ENCODE data around the gene GHRL. TPM values are rescaled to one million over a fixed set of nuclear protein-coding genes. Genes with fewer than 3 reads are reported as not detected.
A peak's percentile ranks its signal among the peaks of the same experiment; 100 is the strongest.

The GHRL gene
- total RNA-seq, 5 donors from 2014 or later (not counting 1 experiment from before 2014, with no cell fraction given) = 0.29 to 1.7 (median 0.61) TPM; not detected in 1

GRCh38 chr3:10289787-10290355 lies 2.9 kb downstream of the GHRL start:
- Mint-ChIP-seq H3K9me3 (no peaks in the 10 kb centered on the region), H3K27me3 (no peaks in the 10 kb centered on the region), H3K4me3 (no peak overlapping the region), H3K4me1 (peaks cover 16 to 27% (median 25%) of the 10 kb centered on the region in 3 donors), H3K36me3 (peaks cover 20% of the 10 kb centered on the region), H3K27ac (no peak overlapping the region)
- DNase-seq (no peak), ATAC-seq (replicated peaks in 1 of 4) (no peak)
- Histone ChIP-seq H3K36me3 (ENCODE audit: control insufficient read depth in 2 of 2, extremely low read depth in 1 of 2, insufficient read depth in 1 of 2, low read length in 1 of 2) (peaks cover 13 to 35% of the 10 kb centered on the region in 2 donors), H3K27ac (ENCODE audit: low read length) (no peak overlapping the region), H3K9me3 (no peaks in the 10 kb centered on the region), H3K4me3 (ENCODE audit: control insufficient read depth in 1 of 2, extremely low read depth in 1 of 2, low read length in 1 of 2) (no peak overlapping the region), H3K27me3 (replicated peaks in 1 of 2; ENCODE audit: control insufficient read depth in 2 of 2, extremely low read depth in 1 of 2, insufficient read depth in 2 of 2, low read length in 1 of 2) (no peaks in the 10 kb centered on the region), H3K4me1 (ENCODE audit: control insufficient read depth in 1 of 2, extremely low read depth in 1 of 2, insufficient read depth in 2 of 2, low read length in 2 of 2) (peaks cover 0 to 10% of the 10 kb centered on the region in 2 experiments)
- POLR2A ChIA-PET = interaction anchor here in 1 of 2 donors (0.6 kb wide), 1 partner anchor 1327 kb away, joined by 3 read pairs; the partner anchor contains the start of gene RAD18
- WGBS (ENCODE audit: insufficient coverage) = 90% methylated on average over 8 of the region's 9 CpGs
- CTCF ChIA-PET = interaction anchor here in 1 of 2 donors (0.8 kb wide), 1 partner anchor 26 kb away, joined by 3 read pairs; no protein-coding TSS in a partner anchor

GRCh38 chr3:10289077-10289476 lies 3.7 kb downstream of the GHRL start:
- no peak overlapping the region for H3K27ac Mint-ChIP-seq

GRCh38 chr3:10288575-10288960 lies 4.2 kb downstream of the GHRL start:
- no peaks in the 10 kb centered on the region for H3K9me3 ChIP-seq
- no peak overlapping the region for H3K27ac ChIP-seq (ENCODE audit: low read length)
- peaks cover 16 to 40% of the 10 kb centered on the region in 2 donors for H3K36me3 ChIP-seq (ENCODE audit: control insufficient read depth in 2 of 2, extremely low read depth in 1 of 2, insufficient read depth in 1 of 2, low read length in 1 of 2)
- WGBS (ENCODE audit: insufficient coverage) = 96% methylated on average over 11 of the region's 11 CpGs
- no peaks in the 10 kb centered on the region for H3K27me3 ChIP-seq (replicated peaks in 1 of 2; ENCODE audit: control insufficient read depth in 2 of 2, extremely low read depth in 1 of 2, insufficient read depth in 2 of 2, low read length in 1 of 2)
- Mint-ChIP-seq H3K27ac (no peak overlapping the region), H3K9me3 (no peaks in the 10 kb centered on the region), H3K4me3 (no peak overlapping the region), H3K27me3 (no peaks in the 10 kb centered on the region), H3K4me1 (peaks cover 29 to 36% (median 32%) of the 10 kb centered on the region in 3 donors), H3K36me3 (peaks cover 16% of the 10 kb centered on the region)
- no peak overlapping the region for H3K4me3 ChIP-seq (ENCODE audit: control insufficient read depth in 1 of 2, extremely low read depth in 1 of 2, low read length in 1 of 2)
- ChIA-PET POLR2A (no interaction called here), CTCF (no interaction called here)
- H3K4me1 ChIP-seq (ENCODE audit: control insufficient read depth in 1 of 2, extremely low read depth in 1 of 2, insufficient read depth in 2 of 2, low read length in 2 of 2) = peaks cover 3 to 24% of the 10 kb centered on the region in 2 experiments
- ATAC-seq (replicated peaks in 1 of 4) (no peak), DNase-seq (no peak)

More at GRCh38 chr3:10289077-10289476, 3.7 kb downstream of the GHRL start:
- no peak for DNase-seq
- H3K36me3 Mint-ChIP-seq = peaks cover 15% of the 10 kb centered on the region
- no peak for ATAC-seq (replicated peaks in 1 of 4)
- no peaks in the 10 kb centered on the region for H3K27me3 Mint-ChIP-seq
- H3K4me3 Mint-ChIP-seq = no peak overlapping the region
- Histone ChIP-seq H3K27me3 (replicated peaks in 1 of 2; ENCODE audit: control insufficient read depth in 2 of 2, extremely low read depth in 1 of 2, insufficient read depth in 2 of 2, low read length in 1 of 2) (no peaks in the 10 kb centered on the region), H3K36me3 (ENCODE audit: control insufficient read depth in 2 of 2, extremely low read depth in 1 of 2, insufficient read depth in 1 of 2, low read length in 1 of 2) (peaks cover 13 to 35% of the 10 kb centered on the region in 2 donors), H3K4me3 (ENCODE audit: control insufficient read depth in 1 of 2, extremely low read depth in 1 of 2, low read length in 1 of 2) (no peak overlapping the region), H3K4me1 (ENCODE audit: control insufficient read depth in 1 of 2, extremely low read depth in 1 of 2, insufficient read depth in 2 of 2, low read length in 2 of 2) (peaks cover 0 to 18% of the 10 kb centered on the region in 2 experiments), H3K27ac (ENCODE audit: low read length) (no peak overlapping the region), H3K9me3 (no peaks in the 10 kb centered on the region)
- no peaks in the 10 kb centered on the region for H3K9me3 Mint-ChIP-seq
- peaks cover 24 to 32% (median 30%) of the 10 kb centered on the region in 3 donors for H3K4me1 Mint-ChIP-seq
- CTCF ChIA-PET = no interaction called here
- POLR2A ChIA-PET = no interaction called here
- 100% methylated on average over 3 of the region's 9 CpGs for WGBS (ENCODE audit: insufficient coverage)

- H3K4me1 ChIP-seq (ENCODE audit: control insufficient read depth in 1 of 2, extremely low read depth in 1 of 2, insufficient read depth in 2 of 2, low read length in 2 of 2) = peaks cover 3 to 26% of the 10 kb centered on the region in 2 experiments
- H3K27me3 ChIP-seq (replicated peaks in 1 of 2; ENCODE audit: control insufficient read depth in 2 of 2, extremely low read depth in 1 of 2, insufficient read depth in 2 of 2, low read length in 1 of 2) = no peaks in the 10 kb centered on the region
- Mint-ChIP-seq H3K27me3 (no peaks in the 10 kb centered on the region), H3K4me1 (peaks cover 31 to 39% (median 35%) of the 10 kb centered on the region in 3 donors), H3K4me3 (no peak overlapping the region), H3K36me3 (peaks cover 19% of the 10 kb centered on the region), H3K9me3 (no peaks in the 10 kb centered on the region), H3K27ac (no peak overlapping the region)
- peaks cover 19 to 44% of the 10 kb centered on the region in 2 donors for H3K36me3 ChIP-seq (ENCODE audit: control insufficient read depth in 2 of 2, extremely low read depth in 1 of 2, insufficient read depth in 1 of 2, low read length in 1 of 2)
- ChIA-PET POLR2A (no interaction called here), CTCF (interaction anchor here in 1 of 2 donors (0.6 to 2.4 kb wide), 5 partner anchors 27 to 553 kb away, joined by 3 to 16 read pairs (median 4); partner anchors contain the start of gene CRELD1)
- H3K9me3 ChIP-seq = no peaks in the 10 kb centered on the region
- ATAC-seq (replicated peaks in 1 of 4) (no peak), DNase-seq (no peak)
- WGBS (ENCODE audit: insufficient coverage) = 97% methylated on average over 9 of the region's 12 CpGs
- no peak overlapping the region for H3K4me3 ChIP-seq (ENCODE audit: control insufficient read depth in 1 of 2, extremely low read depth in 1 of 2, low read length in 1 of 2)
- no peak overlapping the region for H3K27ac ChIP-seq (ENCODE audit: low read length)
Measured at GRCh38 chr3:10287936-10288574, 4.7 kb downstream of the GHRL start.

GRCh38 chr3:10286596-10287295 lies 6.0 kb downstream of the GHRL start:
- ChIA-PET POLR2A (interaction anchor here (0.5 to 1.0 kb wide), 2 partner anchors 15 to 95 kb away, joined by 3 read pairs; no protein-coding TSS in a partner anchor), CTCF (interaction anchor here in 1 of 2 donors (0.5 to 2.4 kb wide), 9 partner anchors 13 to 580 kb away, joined by 3 to 16 read pairs (median 3); partner anchors contain the start of gene CRELD1)
- H3K27ac Mint-ChIP-seq = peak overlapping the region in 1 of 2 donors; percentile 65

GRCh38 chr3:10286133-10286524 lies 6.6 kb downstream of the GHRL start:
- Histone ChIP-seq H3K27me3 (replicated peaks in 1 of 2; ENCODE audit: control insufficient read depth in 2 of 2, extremely low read depth in 1 of 2, insufficient read depth in 2 of 2, low read length in 1 of 2) (no peaks in the 10 kb centered on the region), H3K9me3 (no peaks in the 10 kb centered on the region), H3K27ac (ENCODE audit: low read length) (no peak overlapping the region), H3K4me3 (ENCODE audit: control insufficient read depth in 1 of 2, extremely low read depth in 1 of 2, low read length in 1 of 2) (no peak overlapping the region), H3K4me1 (ENCODE audit: control insufficient read depth in 1 of 2, extremely low read depth in 1 of 2, insufficient read depth in 2 of 2, low read length in 2 of 2) (peaks cover 3 to 18% of the 10 kb centered on the region in 2 experiments), H3K36me3 (ENCODE audit: control insufficient read depth in 2 of 2, extremely low read depth in 1 of 2, insufficient read depth in 1 of 2, low read length in 1 of 2) (peaks cover 19 to 46% of the 10 kb centered on the region in 2 donors)
- DNase-seq (no peak), ATAC-seq (replicated peaks in 1 of 4) (no peak)
- Mint-ChIP-seq H3K27me3 (no peaks in the 10 kb centered on the region), H3K9me3 (no peaks in the 10 kb centered on the region), H3K4me1 (peaks cover 22 to 35% (median 25%) of the 10 kb centered on the region in 3 donors), H3K36me3 (peaks cover 19% of the 10 kb centered on the region), H3K27ac (no peak overlapping the region), H3K4me3 (no peak overlapping the region)
- CTCF ChIA-PET = interaction anchor here in 1 of 2 donors (0.6 to 2.4 kb wide), 5 partner anchors 24 to 353 kb away, joined by 3 to 16 read pairs (median 3); partner anchors contain the start of gene CRELD1
- POLR2A ChIA-PET = interaction anchor here (0.5 to 1.0 kb wide), 2 partner anchors 16 to 94 kb away, joined by 3 read pairs; no protein-coding TSS in a partner anchor
- 100% methylated on average over 2 of the region's 5 CpGs for WGBS (ENCODE audit: insufficient coverage)

More at GRCh38 chr3:10286596-10287295, 6.0 kb downstream of the GHRL start:
- Mint-ChIP-seq H3K4me1 (peaks cover 22 to 36% (median 25%) of the 10 kb centered on the region in 3 donors), H3K4me3 (no peak overlapping the region), H3K9me3 (no peaks in the 10 kb centered on the region), H3K27me3 (no peaks in the 10 kb centered on the region), H3K36me3 (peaks cover 23% of the 10 kb centered on the region)
- DNase-seq (peak in 19 of 35 experiments; percentile 7 to 67 (median 28)), ATAC-seq (replicated peaks in 1 of 4) (peak in 1 of 4 experiments; percentile 52)
- Histone ChIP-seq H3K27me3 (replicated peaks in 1 of 2; ENCODE audit: control insufficient read depth in 2 of 2, extremely low read depth in 1 of 2, insufficient read depth in 2 of 2, low read length in 1 of 2) (no peaks in the 10 kb centered on the region), H3K27ac (ENCODE audit: low read length) (no peak overlapping the region), H3K36me3 (ENCODE audit: control insufficient read depth in 2 of 2, extremely low read depth in 1 of 2, insufficient read depth in 1 of 2, low read length in 1 of 2) (peaks cover 19 to 46% of the 10 kb centered on the region in 2 donors), H3K4me1 (ENCODE audit: control insufficient read depth in 1 of 2, extremely low read depth in 1 of 2, insufficient read depth in 2 of 2, low read length in 2 of 2) (peaks cover 3 to 18% of the 10 kb centered on the region in 2 experiments), H3K9me3 (no peaks in the 10 kb centered on the region), H3K4me3 (ENCODE audit: control insufficient read depth in 1 of 2, extremely low read depth in 1 of 2, low read length in 1 of 2) (no peak overlapping the region)
- WGBS (ENCODE audit: insufficient coverage) = 100% methylated on average over 1 of the region's 2 CpGs
